Measurements from ENCODE around the gene TOX3. TPM values are rescaled to one million over a fixed set of nuclear protein-coding genes. Genes with fewer than 3 reads are reported as not detected.

TOX3 gene
- polyA plus RNA-seq, 1 donor from 2014 or later: 2.3 TPM

DNA sequence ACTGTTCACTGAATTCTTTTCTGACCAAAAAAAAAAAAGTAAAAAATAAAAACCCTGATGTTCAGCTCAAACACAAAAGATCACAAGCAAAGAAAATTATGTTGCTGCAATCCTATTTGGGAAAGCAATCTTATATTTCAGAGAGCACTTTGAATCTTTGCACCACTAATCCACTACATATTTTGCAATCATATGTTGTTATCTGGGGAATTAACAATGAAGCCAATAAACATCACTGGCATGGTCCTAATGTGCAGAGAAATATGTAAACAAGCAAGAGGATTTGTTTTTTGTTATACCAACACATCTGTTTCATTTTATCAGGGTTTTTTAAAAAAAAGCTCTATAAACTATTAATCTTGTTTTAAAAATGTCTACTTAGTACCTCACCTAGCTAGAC is 84.1 kb downstream of the TOX3 start:
- Histone ChIP-seq H2AFZ (ENCODE audit: low read depth, low read length) (no peak overlapping the region), H3K9me3 (ENCODE audit: low read length) (no peaks in the 10 kb centered on the region), H3F3A (ENCODE audit: insufficient read depth, low read length, poor library complexity, severe bottlenecking) (no peaks in the 10 kb centered on the region), H4K20me1 (ENCODE audit: insufficient read depth) (no peaks in the 10 kb centered on the region), H3K27me3 (ENCODE audit: insufficient read depth, low read depth, low read length) (no peaks in the 10 kb centered on the region), H3K27ac (ENCODE audit: low read length) (no peak overlapping the region), H3K9ac (ENCODE audit: low read length) (no peak overlapping the region), H3K36me3 (ENCODE audit: insufficient read depth, low read length) (no peaks in the 10 kb centered on the region), H3K79me2 (replicated peaks; ENCODE audit: insufficient read depth, low read length) (peaks cover 17% of the 10 kb centered on the region), H3K4me3 (ENCODE audit: low read length) (no peak overlapping the region), H3K4me2 (ENCODE audit: low read length) (no peak overlapping the region), H3K9me2 (ENCODE audit: insufficient read depth, low read length) (no peaks in the 10 kb centered on the region)
- no peak for TF ChIP-seq EP300 (conservative IDR thresholded peaks at IDR 0.05; ENCODE audit: poor library complexity, severe bottlenecking)
- no peak for TF ChIP-seq MXI1 (conservative IDR thresholded peaks at IDR 0.05; ENCODE audit: poor library complexity, severe bottlenecking)
- TF ChIP-seq, protein P1, sequence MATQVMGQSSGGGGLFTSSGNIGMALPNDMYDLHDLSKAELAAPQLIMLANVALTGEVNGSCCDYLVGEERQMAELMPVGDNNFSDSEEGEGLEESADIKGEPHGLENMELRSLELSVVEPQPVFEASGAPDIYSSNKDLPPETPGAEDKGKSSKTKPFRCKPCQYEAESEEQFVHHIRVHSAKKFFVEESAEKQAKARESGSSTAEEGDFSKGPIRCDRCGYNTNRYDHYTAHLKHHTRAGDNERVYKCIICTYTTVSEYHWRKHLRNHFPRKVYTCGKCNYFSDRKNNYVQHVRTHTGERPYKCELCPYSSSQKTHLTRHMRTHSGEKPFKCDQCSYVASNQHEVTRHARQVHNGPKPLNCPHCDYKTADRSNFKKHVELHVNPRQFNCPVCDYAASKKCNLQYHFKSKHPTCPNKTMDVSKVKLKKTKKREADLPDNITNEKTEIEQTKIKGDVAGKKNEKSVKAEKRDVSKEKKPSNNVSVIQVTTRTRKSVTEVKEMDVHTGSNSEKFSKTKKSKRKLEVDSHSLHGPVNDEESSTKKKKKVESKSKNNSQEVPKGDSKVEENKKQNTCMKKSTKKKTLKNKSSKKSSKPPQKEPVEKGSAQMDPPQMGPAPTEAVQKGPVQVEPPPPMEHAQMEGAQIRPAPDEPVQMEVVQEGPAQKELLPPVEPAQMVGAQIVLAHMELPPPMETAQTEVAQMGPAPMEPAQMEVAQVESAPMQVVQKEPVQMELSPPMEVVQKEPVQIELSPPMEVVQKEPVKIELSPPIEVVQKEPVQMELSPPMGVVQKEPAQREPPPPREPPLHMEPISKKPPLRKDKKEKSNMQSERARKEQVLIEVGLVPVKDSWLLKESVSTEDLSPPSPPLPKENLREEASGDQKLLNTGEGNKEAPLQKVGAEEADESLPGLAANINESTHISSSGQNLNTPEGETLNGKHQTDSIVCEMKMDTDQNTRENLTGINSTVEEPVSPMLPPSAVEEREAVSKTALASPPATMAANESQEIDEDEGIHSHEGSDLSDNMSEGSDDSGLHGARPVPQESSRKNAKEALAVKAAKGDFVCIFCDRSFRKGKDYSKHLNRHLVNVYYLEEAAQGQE (IDR thresholded peaks at IDR 0.05; ENCODE audit: borderline replicate concordance): no peak
- no peak for TF ChIP-seq SMC3 (conservative IDR thresholded peaks at IDR 0.05; ENCODE audit: poor library complexity)
- no peak for TF ChIP-seq EZH2 (IDR thresholded peaks at IDR 0.05; ENCODE audit: borderline replicate concordance, insufficient read depth, low read length, poor library complexity, severe bottlenecking)
- TF ChIP-seq RAD21 (conservative IDR thresholded peaks at IDR 0.05): no peak
- TF ChIP-seq, protein P2, sequence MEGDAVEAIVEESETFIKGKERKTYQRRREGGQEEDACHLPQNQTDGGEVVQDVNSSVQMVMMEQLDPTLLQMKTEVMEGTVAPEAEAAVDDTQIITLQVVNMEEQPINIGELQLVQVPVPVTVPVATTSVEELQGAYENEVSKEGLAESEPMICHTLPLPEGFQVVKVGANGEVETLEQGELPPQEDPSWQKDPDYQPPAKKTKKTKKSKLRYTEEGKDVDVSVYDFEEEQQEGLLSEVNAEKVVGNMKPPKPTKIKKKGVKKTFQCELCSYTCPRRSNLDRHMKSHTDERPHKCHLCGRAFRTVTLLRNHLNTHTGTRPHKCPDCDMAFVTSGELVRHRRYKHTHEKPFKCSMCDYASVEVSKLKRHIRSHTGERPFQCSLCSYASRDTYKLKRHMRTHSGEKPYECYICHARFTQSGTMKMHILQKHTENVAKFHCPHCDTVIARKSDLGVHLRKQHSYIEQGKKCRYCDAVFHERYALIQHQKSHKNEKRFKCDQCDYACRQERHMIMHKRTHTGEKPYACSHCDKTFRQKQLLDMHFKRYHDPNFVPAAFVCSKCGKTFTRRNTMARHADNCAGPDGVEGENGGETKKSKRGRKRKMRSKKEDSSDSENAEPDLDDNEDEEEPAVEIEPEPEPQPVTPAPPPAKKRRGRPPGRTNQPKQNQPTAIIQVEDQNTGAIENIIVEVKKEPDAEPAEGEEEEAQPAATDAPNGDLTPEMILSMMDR (IDR thresholded peaks at IDR 0.05; ENCODE audit: poor library complexity, severe bottlenecking): no peak
- TF ChIP-seq TAF1 (IDR thresholded peaks at IDR 0.05; ENCODE audit: low read depth): no peak

DNA sequence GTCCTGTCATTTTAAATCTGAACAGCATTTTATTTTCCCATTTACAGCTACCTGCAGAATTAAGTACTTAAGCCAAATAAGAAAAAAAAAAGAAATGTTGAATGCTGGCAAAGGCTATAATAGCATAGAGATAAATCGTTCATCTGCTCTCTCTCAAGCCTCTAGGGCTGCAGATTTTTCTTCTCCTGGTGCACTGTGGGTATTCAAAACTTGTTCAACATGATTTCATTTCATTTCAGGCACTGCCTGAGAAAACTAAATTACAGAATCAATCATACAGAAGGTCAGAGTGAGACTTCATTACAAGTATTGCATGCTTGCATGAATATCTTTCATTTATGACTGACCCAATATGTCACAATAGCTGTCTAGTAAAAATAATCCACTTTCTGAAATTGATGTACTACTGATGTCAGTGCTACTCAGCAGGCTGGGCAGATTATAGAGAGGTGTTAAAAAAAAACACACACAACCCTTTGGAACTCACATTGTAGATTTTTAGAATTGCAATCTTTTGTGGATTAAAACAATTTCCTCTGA is 86.2 kb downstream of the TOX3 start:
- Histone ChIP-seq H3K36me3 (ENCODE audit: insufficient read depth, low read length) (no peaks in the 10 kb centered on the region), H3K4me3 (ENCODE audit: low read length) (peak overlapping the region; percentile 16), H3K79me2 (replicated peaks; ENCODE audit: insufficient read depth, low read length) (peaks cover 12% of the 10 kb centered on the region), H2AFZ (ENCODE audit: low read depth, low read length) (no peak overlapping the region), H3K27me3 (ENCODE audit: insufficient read depth, low read depth, low read length) (no peaks in the 10 kb centered on the region), H3F3A (ENCODE audit: insufficient read depth, low read length, poor library complexity, severe bottlenecking) (no peaks in the 10 kb centered on the region), H3K27ac (ENCODE audit: low read length) (peak overlapping the region; percentile 26), H4K20me1 (ENCODE audit: insufficient read depth) (no peaks in the 10 kb centered on the region), H3K9me2 (ENCODE audit: insufficient read depth, low read length) (no peaks in the 10 kb centered on the region), H3K9ac (ENCODE audit: low read length) (no peak overlapping the region), H3K4me2 (ENCODE audit: low read length) (no peak overlapping the region), H3K9me3 (ENCODE audit: low read length) (no peaks in the 10 kb centered on the region)
- TF ChIP-seq, protein P2 (IDR thresholded peaks at IDR 0.05; ENCODE audit: poor library complexity, severe bottlenecking): no peak
- no peak for TF ChIP-seq RAD21 (conservative IDR thresholded peaks at IDR 0.05)
- peak; percentile 70 for TF ChIP-seq POLR2AphosphoS5 (IDR thresholded peaks at IDR 0.05)
- no peak for TF ChIP-seq TAF1 (IDR thresholded peaks at IDR 0.05; ENCODE audit: low read depth)
- no peak for TF ChIP-seq MXI1 (conservative IDR thresholded peaks at IDR 0.05; ENCODE audit: poor library complexity, severe bottlenecking)
- TF ChIP-seq EP300 (conservative IDR thresholded peaks at IDR 0.05; ENCODE audit: poor library complexity, severe bottlenecking): peak; percentile 90
- TF ChIP-seq, protein P1 (IDR thresholded peaks at IDR 0.05; ENCODE audit: borderline replicate concordance): no peak
- no peak for TF ChIP-seq SMC3 (conservative IDR thresholded peaks at IDR 0.05; ENCODE audit: poor library complexity)
- TF ChIP-seq EZH2 (IDR thresholded peaks at IDR 0.05; ENCODE audit: borderline replicate concordance, insufficient read depth, low read length, poor library complexity, severe bottlenecking): no peak
